Tibial nerve (tissue), 4 donors: ENCODE data around the gene CDC42EP3. TPM values are rescaled to one million over a fixed set of nuclear protein-coding genes. Genes with fewer than 3 reads are reported as not detected.
A peak's percentile ranks its signal among the peaks of the same experiment; 100 is the strongest.

ENCODE experiments used
- DNase-seq, 2 donors: peaks; one replicate each; pipeline ENCODE4 v3.0.0-alpha.2; 2019; ENCODE audit warnings: low spot score in 2 of 2
- H3K27ac ChIP-seq, 4 donors: fragments of 200-600 bp; sonication (generic) in 3 of 4; one replicate each; pipeline ENCODE4 v1.5.1; 2017 to 2019; ENCODE audit warnings: mild to moderate bottlenecking in 1 of 4
- H3K27me3 ChIP-seq, 2 donors: fragments of 200-600 bp; sonication (generic) in 1 of 2; one replicate each; pipeline versions ENCODE4 v1.5.1 to v1.6.0; 2017 to 2019
- H3K36me3 ChIP-seq, 3 donors: fragments of 200-600 bp; sonication (generic); one replicate each; pipeline ENCODE4 v1.5.1; 2018 to 2019
- H3K4me1 ChIP-seq, 4 donors: fragments of 200-600 bp; sonication (generic) in 3 of 4; one replicate each; pipeline ENCODE4 v1.5.1; 2017 to 2019
- H3K4me3 ChIP-seq, 4 donors: fragments of 200-600 bp; sonication (generic) in 3 of 4; one replicate each; pipeline ENCODE4 v1.5.1; 2017 to 2019; ENCODE audit warnings: mild to moderate bottlenecking in 1 of 4, moderate library complexity in 1 of 4
- H3K9me3 ChIP-seq, 4 donors: fragments of 200-600 bp; sonication (generic) in 3 of 4; one replicate each; pipeline ENCODE4 v1.5.1; 2017 to 2019
- EP300 ChIP-seq, 2 donors: sonication (generic); formaldehyde crosslinking; IDR thresholded peaks; one replicate each; pipeline ENCODE4 v1.6.1; 2017; ENCODE audit warnings: antibody characterized with exemption in 2 of 2, mild to moderate bottlenecking in 1 of 2
- POLR2A ChIP-seq, 2 donors: fragments of 450-650 bp; IDR thresholded peaks; one replicate each; pipeline ENCODE4 v1.6.1; 2017; ENCODE audit warnings: antibody characterized with exemption in 2 of 2, mild to moderate bottlenecking in 2 of 2, moderate library complexity in 2 of 2
- WGBS, 2 donors: methylation state at CpG; one replicate each; pipeline ENCODE4 v1.1.5; 2018; 5-methylcytosine and 5-hydroxymethylcytosine counted together
- total RNA-seq, 4 donors: library from RNA; depleted of rRNA; stranded (reverse); fragments of >200 nt; gene quantifications; one replicate each; pipeline ENCODE4 v1.1.0, GENCODE V29; 2016
- TF ChIP-seq, protein P1 (sequence below), 5 experiments: fragments of 200-600 bp in 3 of 5; fragments of 450-650 bp in 2 of 5; sonication (generic) in 3 of 5; IDR thresholded peaks; one replicate each; pipeline ENCODE4 v1.5.1; 2016 to 2019; ENCODE audit warnings: antibody characterized with exemption in 5 of 5, mild to moderate bottlenecking in 3 of 5, moderate library complexity in 2 of 5

The CDC42EP3 gene
- total RNA-seq, 4 donors from 2014 or later: 31.8 to 58.6 (median 40.2) TPM

DNA sequence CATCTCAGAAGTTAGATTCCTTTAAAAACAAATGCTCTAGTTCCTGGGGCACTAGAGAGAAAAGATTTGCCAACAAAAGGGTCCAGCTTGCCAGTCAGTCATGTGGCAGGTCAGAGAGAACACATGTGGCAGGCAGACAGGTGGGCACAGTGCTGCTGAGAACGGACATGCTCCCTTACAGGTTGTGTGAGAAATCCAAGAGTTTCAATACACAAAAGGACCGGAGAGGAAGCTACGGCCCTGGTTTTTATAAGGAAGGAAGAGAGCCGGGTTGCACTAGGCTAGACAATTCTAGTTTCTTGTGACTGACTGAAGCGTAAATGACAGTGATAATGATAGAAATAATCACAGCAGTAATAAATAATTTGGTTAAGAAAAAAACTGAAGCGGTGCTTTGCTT is 18.3 kb downstream of the CDC42EP3 start:
- Histone ChIP-seq H3K36me3 (peaks cover 0 to 5% (median 0%) of the 10 kb centered on the region in 3 donors), H3K27ac (peak overlapping the region in 2 of 4 donors; percentile 9 to 74), H3K4me1 (peaks cover 0 to 89% (median 44%) of the 10 kb centered on the region in 4 donors), H3K27me3 (no peaks in the 10 kb centered on the region), H3K4me3 (no peak overlapping the region), H3K9me3 (no peaks in the 10 kb centered on the region)
- DNase-seq: no peak
- 55 to 62% methylated on average over 6 of the region's 6 CpGs for WGBS, 2 donors
- TF ChIP-seq POLR2A (IDR thresholded peaks at IDR 0.05) (no peak), EP300 (IDR thresholded peaks at IDR 0.05) (no peak)
- TF ChIP-seq, protein P1, sequence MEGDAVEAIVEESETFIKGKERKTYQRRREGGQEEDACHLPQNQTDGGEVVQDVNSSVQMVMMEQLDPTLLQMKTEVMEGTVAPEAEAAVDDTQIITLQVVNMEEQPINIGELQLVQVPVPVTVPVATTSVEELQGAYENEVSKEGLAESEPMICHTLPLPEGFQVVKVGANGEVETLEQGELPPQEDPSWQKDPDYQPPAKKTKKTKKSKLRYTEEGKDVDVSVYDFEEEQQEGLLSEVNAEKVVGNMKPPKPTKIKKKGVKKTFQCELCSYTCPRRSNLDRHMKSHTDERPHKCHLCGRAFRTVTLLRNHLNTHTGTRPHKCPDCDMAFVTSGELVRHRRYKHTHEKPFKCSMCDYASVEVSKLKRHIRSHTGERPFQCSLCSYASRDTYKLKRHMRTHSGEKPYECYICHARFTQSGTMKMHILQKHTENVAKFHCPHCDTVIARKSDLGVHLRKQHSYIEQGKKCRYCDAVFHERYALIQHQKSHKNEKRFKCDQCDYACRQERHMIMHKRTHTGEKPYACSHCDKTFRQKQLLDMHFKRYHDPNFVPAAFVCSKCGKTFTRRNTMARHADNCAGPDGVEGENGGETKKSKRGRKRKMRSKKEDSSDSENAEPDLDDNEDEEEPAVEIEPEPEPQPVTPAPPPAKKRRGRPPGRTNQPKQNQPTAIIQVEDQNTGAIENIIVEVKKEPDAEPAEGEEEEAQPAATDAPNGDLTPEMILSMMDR (IDR thresholded peaks at IDR 0.05): no peak

DNA sequence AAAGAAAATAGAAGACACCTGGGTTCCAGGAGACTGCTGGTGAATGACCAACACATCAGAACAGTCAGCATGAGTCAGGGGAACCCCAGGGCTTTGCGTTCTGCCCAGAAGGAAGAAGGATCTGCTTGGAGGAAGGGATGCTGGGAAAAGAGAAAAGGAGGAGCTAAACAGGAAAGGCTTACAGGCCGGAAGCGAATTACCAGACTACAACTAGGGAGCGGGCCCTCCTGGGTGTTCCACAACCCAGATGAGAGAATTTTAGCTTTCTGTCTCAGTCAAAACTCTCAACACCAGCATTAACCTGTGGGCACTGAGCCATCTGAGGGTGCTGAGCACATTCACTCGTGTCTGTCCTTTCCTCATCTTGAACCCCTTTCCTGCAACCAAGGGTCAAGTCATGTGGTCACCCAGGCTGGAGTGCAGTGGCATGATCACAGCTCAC is 19.2 kb downstream of the CDC42EP3 start:
- Histone ChIP-seq H3K4me3 (no peak overlapping the region), H3K27me3 (no peaks in the 10 kb centered on the region), H3K4me1 (peaks cover 0 to 88% (median 42%) of the 10 kb centered on the region in 4 donors), H3K27ac (peak overlapping the region in 2 of 4 donors; percentile 9 to 74), H3K9me3 (no peaks in the 10 kb centered on the region), H3K36me3 (peaks cover 0 to 14% (median 0%) of the 10 kb centered on the region in 3 donors)
- TF ChIP-seq, protein P1 (IDR thresholded peaks at IDR 0.05): no peak
- TF ChIP-seq EP300 (IDR thresholded peaks at IDR 0.05) (no peak), POLR2A (IDR thresholded peaks at IDR 0.05) (no peak)
- no peak for DNase-seq
- 79 to 80% methylated on average over 5 of the region's 5 CpGs for WGBS, 2 donors

DNA sequence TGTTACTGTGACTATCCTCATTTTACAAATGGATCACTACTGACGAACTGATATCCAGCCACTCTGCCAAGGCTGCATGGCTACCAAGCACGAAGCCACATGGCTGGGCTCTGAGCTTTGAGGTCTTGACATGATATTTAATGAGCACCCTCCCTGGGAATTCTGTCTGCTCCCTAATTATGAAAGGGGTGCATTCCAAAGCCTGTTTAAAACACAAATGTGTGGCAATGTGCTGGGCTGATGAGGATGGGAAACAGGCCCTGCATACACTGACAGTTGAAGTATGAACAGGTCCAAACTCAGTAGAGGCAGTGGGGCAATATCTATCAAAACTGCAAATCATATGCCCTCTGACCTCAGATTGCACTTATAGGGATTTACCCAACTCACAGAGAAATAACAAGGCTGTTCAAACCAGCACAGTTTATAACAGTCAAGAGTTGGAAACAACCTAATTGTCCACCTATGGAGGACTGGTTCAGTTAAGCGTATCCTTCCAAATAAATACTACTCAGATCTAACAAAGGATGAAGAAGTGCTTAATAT is 20.8 kb downstream of the CDC42EP3 start:
- no peak for DNase-seq
- WGBS, 2 donors: 76 to 88% methylated on average over 3 of the region's 3 CpGs
- no peaks in the 10 kb centered on the region for H3K27me3 ChIP-seq
- H3K27ac ChIP-seq: peak overlapping the region in 1 of 4 donors; percentile 4
- no peaks in the 10 kb centered on the region for H3K9me3 ChIP-seq
- H3K4me3 ChIP-seq: no peak overlapping the region
- H3K4me1 ChIP-seq: peaks cover 0 to 78% (median 31%) of the 10 kb centered on the region in 4 donors
- TF ChIP-seq, protein P1 (IDR thresholded peaks at IDR 0.05): no peak
- TF ChIP-seq EP300 (IDR thresholded peaks at IDR 0.05) (no peak), POLR2A (IDR thresholded peaks at IDR 0.05) (no peak)
- peaks cover 0 to 23% (median 0%) of the 10 kb centered on the region in 3 donors for H3K36me3 ChIP-seq

GRCh38 chr2:37649518-37649917 is 21.9 kb downstream of the CDC42EP3 start:
- Histone ChIP-seq H3K36me3 (peaks cover 0 to 33% (median 0%) of the 10 kb centered on the region in 3 donors), H3K27me3 (no peaks in the 10 kb centered on the region), H3K9me3 (no peaks in the 10 kb centered on the region), H3K27ac (peak overlapping the region in 1 of 4 donors; percentile 66), H3K4me3 (no peak overlapping the region), H3K4me1 (peaks cover 0 to 78% (median 26%) of the 10 kb centered on the region in 4 donors)
- DNase-seq: no peak
- WGBS, 2 donors: 86 to 92% methylated on average over 3 of the region's 3 CpGs
- TF ChIP-seq POLR2A (IDR thresholded peaks at IDR 0.05) (no peak), EP300 (IDR thresholded peaks at IDR 0.05) (no peak)
- TF ChIP-seq, protein P1 (IDR thresholded peaks at IDR 0.05): no peak

GRCh38 chr2:37648331-37649011 is 23.0 kb downstream of the CDC42EP3 start:
- Histone ChIP-seq H3K27ac (peak overlapping the region in 3 of 4 donors; percentile 24 to 70 (median 66)), H3K4me1 (peaks cover 0 to 78% (median 22%) of the 10 kb centered on the region in 4 donors)

More at GRCh38 chr2:37648331-37649011, 23.0 kb downstream of the CDC42EP3 start:
- TF ChIP-seq POLR2A (IDR thresholded peaks at IDR 0.05) (no peak), EP300 (IDR thresholded peaks at IDR 0.05) (peak; percentile 71 to 79)
- TF ChIP-seq, protein P1 (IDR thresholded peaks at IDR 0.05): peak in 2 of 5 experiments; percentile 28 to 37
- peaks cover 0 to 33% (median 0%) of the 10 kb centered on the region in 3 donors for H3K36me3 ChIP-seq
- H3K27me3 ChIP-seq: no peaks in the 10 kb centered on the region
- H3K4me3 ChIP-seq: no peak overlapping the region
- DNase-seq: peak in 1 of 2 donors; percentile 38
- 59 to 71% methylated on average over 9 of the region's 9 CpGs for WGBS, 2 donors
- no peaks in the 10 kb centered on the region for H3K9me3 ChIP-seq
